C4-2B (cell line): ENCODE measurements around the gene GALT.
A peak's percentile ranks its signal among the peaks of the same experiment; 100 is the strongest.

Source experiments
- H3K27ac ChIP-seq: fragments of 450-650 bp; 2 replicates; pipeline ENCODE4 v1.5.1; 2017
- ZFX ChIP-seq: fragments of 450-650 bp; IDR thresholded peaks from 2 replicates; pipeline ENCODE4 v1.6.1; 2017
- TF ChIP-seq, protein P1 (sequence below): fragments of 450-650 bp; conservative IDR thresholded peaks from 2 replicates; pipeline ENCODE4 v1.5.1; 2017; ENCODE audit warnings: mild to moderate bottlenecking

Gene GALT

DNA sequence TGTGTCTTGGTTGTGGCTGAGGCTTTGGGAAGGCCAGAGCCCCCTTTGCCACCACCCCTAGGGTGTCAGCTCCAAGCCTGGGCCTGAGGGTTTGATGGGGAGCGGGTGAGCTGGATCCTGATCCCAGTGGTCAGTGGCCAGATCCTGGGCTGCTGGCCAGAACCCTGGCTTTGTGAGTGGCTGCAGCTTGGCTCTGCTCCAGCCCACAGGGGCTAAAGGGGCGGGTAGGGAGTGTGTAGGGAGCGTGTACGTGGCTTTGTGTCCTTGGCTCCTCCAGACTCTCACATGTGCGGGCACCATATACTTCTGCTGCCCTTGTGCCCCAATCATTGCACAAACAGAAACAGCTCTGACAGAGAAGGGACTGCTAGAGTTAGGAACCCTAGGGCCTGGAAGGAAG lies 4.3 kb downstream of the GALT start:
- peak overlapping the region; percentile 71 for H3K27ac ChIP-seq
- TF ChIP-seq, protein P1, sequence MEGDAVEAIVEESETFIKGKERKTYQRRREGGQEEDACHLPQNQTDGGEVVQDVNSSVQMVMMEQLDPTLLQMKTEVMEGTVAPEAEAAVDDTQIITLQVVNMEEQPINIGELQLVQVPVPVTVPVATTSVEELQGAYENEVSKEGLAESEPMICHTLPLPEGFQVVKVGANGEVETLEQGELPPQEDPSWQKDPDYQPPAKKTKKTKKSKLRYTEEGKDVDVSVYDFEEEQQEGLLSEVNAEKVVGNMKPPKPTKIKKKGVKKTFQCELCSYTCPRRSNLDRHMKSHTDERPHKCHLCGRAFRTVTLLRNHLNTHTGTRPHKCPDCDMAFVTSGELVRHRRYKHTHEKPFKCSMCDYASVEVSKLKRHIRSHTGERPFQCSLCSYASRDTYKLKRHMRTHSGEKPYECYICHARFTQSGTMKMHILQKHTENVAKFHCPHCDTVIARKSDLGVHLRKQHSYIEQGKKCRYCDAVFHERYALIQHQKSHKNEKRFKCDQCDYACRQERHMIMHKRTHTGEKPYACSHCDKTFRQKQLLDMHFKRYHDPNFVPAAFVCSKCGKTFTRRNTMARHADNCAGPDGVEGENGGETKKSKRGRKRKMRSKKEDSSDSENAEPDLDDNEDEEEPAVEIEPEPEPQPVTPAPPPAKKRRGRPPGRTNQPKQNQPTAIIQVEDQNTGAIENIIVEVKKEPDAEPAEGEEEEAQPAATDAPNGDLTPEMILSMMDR, result no peak
- no peak for TF ChIP-seq ZFX

DNA sequence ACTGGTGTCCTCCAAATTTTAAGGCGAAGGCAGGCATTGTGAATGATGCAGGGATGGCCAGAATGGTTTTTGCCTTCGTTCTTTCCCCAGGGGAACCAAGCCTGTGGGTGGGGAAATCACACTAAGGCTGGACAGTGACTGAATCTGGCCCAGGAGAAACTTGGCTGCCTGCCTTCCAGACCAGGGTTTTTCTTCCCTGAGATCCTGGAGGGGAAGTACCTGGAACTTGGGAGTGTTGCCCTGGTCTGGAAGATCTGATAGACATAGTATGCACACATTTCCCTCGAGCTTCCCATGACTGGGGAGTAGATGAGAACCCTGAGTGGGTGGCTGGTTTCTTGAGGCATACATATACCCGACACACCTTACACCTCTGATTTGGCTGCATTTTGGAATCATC lies 4.8 kb downstream of the GALT start:
- H3K27ac ChIP-seq, result peak overlapping the region; percentile 71
- TF ChIP-seq, protein P1, result no peak
- no peak for TF ChIP-seq ZFX

DNA sequence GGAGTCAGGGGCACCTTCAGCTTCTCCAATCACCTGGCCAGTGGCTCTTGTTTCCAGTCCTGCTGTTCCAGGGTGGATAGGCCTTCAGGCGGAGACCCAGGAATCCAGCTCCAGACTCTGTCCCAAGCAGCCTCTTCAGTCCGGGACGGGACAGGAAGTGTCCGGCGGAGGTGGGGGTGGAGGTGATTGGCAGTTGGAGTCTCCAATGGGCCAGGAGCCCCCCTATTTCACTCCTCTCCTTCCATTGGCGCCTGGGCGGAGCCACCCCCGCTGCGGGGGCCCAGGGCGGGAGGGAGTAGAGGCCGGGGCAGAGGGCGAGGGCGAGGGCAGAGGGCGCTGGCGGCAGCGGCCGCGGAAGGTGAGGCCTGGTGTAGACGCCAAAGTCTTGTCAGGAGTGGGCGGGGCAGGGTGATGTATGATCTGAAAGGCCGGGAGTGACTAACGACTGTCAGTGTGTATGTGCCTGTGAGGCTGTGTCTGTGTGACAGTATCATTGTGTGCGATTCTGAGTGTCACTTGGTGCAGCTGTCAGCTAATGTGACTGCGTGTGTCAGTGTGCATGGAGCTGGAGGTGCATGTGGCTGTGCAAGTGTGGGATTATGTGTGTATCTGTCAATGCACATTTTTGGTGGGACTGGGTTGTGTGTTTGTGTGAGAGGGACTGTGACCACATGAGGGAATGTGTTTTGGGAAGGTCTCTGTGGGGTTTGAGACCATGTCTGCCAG lies 5.6 kb downstream of the GALT start, which contains the start of gene IL11RA:
IL11RA (plus strand) TSS at position 310 of the 726 bp plus-strand sequence. CDS start 3,033 bp downstream, outside the sequence.
- peak within 1 kb of the TSS; percentile 71 for H3K27ac ChIP-seq
- TF ChIP-seq ZFX, result no peak
- TF ChIP-seq, protein P1, result no peak

DNA sequence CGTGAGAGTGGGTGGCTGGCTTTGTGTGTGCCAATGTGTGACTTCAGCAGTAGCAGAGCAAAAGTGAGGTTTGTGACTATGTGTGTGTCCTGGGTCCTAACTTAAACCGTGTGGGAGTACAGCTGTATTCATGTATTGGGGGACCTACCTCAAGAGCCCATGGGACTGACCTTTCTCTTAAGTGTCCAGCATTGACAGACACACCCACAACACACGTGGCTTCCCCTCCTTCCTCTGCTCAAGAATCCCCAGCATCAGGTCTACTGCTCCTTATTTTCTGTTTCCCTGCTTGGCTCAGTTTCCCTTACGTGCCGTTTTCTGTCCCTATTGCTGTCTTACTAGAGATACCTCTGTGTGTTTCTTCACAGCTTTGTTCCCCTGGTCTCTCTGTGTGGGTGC lies 6.1 kb downstream of the GALT start:
- no peak for TF ChIP-seq ZFX
- TF ChIP-seq, protein P1, result no peak
- peak overlapping the region; percentile 71 for H3K27ac ChIP-seq

DNA sequence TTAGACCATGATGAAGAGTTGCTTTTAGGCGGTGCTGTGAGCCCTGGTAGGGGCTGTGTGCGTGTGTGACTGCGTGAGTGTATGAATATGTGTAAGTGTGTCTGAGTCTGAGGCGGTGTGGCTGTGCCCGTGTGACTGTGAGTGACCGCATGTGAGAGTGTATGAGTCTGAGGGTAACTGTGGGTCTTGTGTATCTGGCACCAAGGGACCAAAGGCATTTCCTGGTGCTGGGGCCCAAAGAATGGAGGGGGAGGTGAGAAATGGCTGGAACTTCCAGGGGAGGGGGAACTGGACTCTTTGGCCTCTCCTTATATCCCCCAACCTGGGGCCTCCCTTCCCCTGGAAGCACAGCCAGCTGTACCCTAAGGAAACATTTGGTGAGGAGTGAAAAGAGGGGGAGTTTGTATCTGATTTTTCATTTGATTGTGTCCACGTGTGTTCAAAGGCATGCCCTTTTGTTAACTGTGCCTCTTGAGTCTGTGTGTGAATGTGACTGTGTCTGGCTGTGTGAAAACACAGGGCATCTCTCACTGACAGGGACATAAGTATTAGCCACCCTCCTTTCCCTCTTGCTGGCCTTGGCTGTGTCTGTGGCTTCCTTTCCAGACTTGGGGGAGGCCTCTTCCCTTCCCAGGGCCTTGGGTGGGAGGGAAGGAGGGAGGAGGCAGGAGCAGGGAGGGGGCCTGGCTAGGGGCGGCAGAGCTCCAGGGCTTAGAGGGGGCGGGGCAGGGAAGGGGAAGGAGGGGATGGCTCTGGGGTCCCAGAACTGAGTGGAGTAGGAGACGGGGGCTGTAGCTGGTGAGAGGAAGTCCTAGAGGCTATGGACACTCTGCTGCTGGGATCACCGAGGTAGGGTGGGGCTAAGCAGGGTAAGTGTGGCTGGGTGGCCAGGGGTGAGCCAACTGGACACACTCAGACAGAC lies 6.9 kb downstream of the GALT start:
- peak overlapping the region; percentile 71 for H3K27ac ChIP-seq

DNA sequence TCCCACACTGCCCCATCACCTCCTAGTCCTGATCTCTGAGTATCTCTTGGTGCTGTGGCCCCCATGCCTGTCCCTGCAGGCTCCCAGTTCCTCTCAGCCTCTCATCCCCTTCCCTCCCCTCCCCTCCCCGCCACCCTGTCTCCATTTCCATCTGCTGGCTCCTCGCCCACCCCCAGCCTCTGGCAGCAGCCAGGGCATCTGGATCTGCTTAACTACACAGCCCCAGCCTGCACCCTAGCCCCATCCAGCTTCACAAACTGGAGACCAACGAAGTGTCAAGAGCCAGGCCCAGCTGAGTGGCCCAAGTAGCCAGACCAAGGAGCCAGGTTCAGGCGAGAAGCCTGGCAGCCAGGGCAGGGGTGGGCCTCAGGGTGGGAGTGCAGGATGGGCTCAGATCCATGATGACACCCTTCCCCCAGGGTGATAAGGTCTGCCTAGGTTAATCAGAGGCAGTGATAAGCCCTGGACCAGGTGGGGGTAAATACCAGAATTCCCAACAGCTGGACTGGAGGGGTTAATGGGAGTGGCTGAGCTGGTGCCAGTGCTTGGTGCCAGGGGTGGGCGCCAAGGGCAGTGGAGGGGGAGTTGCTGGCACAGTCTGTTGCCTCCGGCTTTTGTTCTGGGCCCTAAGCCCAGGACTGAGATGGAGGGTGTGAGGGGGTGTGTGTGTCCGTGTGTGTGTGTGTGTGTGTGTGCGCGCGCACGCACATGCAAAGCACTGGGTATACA lies 8.0 kb downstream of the GALT start:
- TF ChIP-seq ZFX, result no peak
- TF ChIP-seq, protein P1, result no peak
- no peak overlapping the region for H3K27ac ChIP-seq

More for the DNA sequence above, 6.9 kb downstream of the GALT start:
- TF ChIP-seq, protein P1, result no peak
- no peak for TF ChIP-seq ZFX
